Peyer's patch (tissue), 4 donors: ENCODE results near the gene LDLRAP1. TPM values are rescaled to one million over a fixed set of nuclear protein-coding genes. Genes with fewer than 3 reads are reported as not detected.

Experiments
- DNase-seq, 3 donors: peaks; one replicate each; pipeline ENCODE4 v3.0.0-alpha.2; 2017 to 2019
- H3K27ac ChIP-seq, 4 donors: fragments of 200-600 bp; sonication (generic); one replicate each; pipeline ENCODE4 v1.5.1; 2016 to 2019
- H3K27me3 ChIP-seq, 2 donors: fragments of 200-600 bp; sonication (generic); one replicate each; pipeline ENCODE4 v1.5.1; 2019
- H3K36me3 ChIP-seq, 3 donors: fragments of 200-600 bp; sonication (generic); one replicate each; pipeline ENCODE4 v1.5.1; 2016 to 2019
- H3K4me1 ChIP-seq, 4 donors: fragments of 200-600 bp; sonication (generic); one replicate each; pipeline ENCODE4 v1.5.1; 2016 to 2019
- H3K4me3 ChIP-seq, 4 donors: fragments of 200-600 bp; sonication (generic); 1 replicate in 3 of 4; 2 replicates in 1 of 4; pipeline ENCODE4 v1.5.1; 2016 to 2019; ENCODE audit warnings: mild to moderate bottlenecking in 1 of 4
- H3K9me3 ChIP-seq, 4 donors: fragments of 200-600 bp; sonication (generic); one replicate each; pipeline ENCODE4 v1.5.1; 2016 to 2019; ENCODE audit warnings: mild to moderate bottlenecking in 1 of 4
- POLR2A ChIP-seq, 2 donors: fragments of 450-650 bp; IDR thresholded peaks; one replicate each; pipeline ENCODE4 v1.5.1; 2017; ENCODE audit warnings: antibody characterized with exemption in 2 of 2, mild to moderate bottlenecking in 2 of 2, moderate library complexity in 2 of 2
- total RNA-seq, 4 donors: library from RNA; depleted of rRNA; stranded (reverse); fragments of >200 nt; gene quantifications; one replicate each; pipeline ENCODE4 v1.1.0, GENCODE V29; 2016
- TF ChIP-seq, protein P1 (sequence below), 6 experiments: fragments of 450-650 bp in 4 of 6; fragments of 200-600 bp in 2 of 6; sonication (generic) in 1 of 6; IDR thresholded peaks; one replicate each; pipeline ENCODE4 v1.5.1; 2017 to 2019; ENCODE audit warnings: antibody characterized with exemption in 6 of 6, mild to moderate bottlenecking in 3 of 6, moderate library complexity in 1 of 6

The LDLRAP1 gene
- total RNA-seq, 4 donors from 2014 or later: 20.1 to 24.5 (median 22.7) TPM

- no peaks in the 10 kb centered on the region for H3K36me3 ChIP-seq
- H3K4me3 ChIP-seq: no peak overlapping the region
- H3K27ac ChIP-seq: no peak overlapping the region
- no peak for TF ChIP-seq POLR2A (IDR thresholded peaks at IDR 0.05)
- TF ChIP-seq, protein P1, sequence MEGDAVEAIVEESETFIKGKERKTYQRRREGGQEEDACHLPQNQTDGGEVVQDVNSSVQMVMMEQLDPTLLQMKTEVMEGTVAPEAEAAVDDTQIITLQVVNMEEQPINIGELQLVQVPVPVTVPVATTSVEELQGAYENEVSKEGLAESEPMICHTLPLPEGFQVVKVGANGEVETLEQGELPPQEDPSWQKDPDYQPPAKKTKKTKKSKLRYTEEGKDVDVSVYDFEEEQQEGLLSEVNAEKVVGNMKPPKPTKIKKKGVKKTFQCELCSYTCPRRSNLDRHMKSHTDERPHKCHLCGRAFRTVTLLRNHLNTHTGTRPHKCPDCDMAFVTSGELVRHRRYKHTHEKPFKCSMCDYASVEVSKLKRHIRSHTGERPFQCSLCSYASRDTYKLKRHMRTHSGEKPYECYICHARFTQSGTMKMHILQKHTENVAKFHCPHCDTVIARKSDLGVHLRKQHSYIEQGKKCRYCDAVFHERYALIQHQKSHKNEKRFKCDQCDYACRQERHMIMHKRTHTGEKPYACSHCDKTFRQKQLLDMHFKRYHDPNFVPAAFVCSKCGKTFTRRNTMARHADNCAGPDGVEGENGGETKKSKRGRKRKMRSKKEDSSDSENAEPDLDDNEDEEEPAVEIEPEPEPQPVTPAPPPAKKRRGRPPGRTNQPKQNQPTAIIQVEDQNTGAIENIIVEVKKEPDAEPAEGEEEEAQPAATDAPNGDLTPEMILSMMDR (IDR thresholded peaks at IDR 0.05): no peak
- no peaks in the 10 kb centered on the region for H3K4me1 ChIP-seq
- DNase-seq: no peak
- H3K27me3 ChIP-seq: no peaks in the 10 kb centered on the region
- no peaks in the 10 kb centered on the region for H3K9me3 ChIP-seq
These were observed 36.2 kb downstream of the LDLRAP1 start for GRCh38 chr1:25579292-25580252.

DNA sequence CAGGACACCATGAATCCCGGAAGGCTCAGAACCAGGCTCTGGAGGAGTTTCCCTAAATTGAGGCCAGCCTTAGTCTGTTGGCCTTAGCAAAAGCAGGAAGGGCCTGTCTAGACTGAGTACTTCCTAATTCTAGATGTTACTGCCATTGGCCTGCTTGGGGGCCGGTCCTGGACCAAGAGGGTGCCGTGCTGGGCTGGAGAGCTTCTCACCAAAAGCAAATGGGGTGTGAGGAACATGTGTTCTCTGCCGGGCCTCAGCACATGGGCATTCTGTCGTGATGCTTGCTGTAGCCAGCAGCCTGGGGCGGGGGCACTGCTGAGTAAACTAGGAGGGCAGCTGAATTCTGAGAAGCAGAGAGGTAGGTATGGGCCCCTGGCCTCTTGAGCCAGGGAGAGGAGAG lies 37.5 kb downstream of the LDLRAP1 start:
- H3K4me3 ChIP-seq: no peak overlapping the region
- no peaks in the 10 kb centered on the region for H3K27me3 ChIP-seq
- no peaks in the 10 kb centered on the region for H3K36me3 ChIP-seq
- TF ChIP-seq POLR2A (IDR thresholded peaks at IDR 0.05): no peak
- TF ChIP-seq, protein P1 (IDR thresholded peaks at IDR 0.05): no peak
- H3K27ac ChIP-seq: no peak overlapping the region
- DNase-seq: no peak
- H3K9me3 ChIP-seq: no peaks in the 10 kb centered on the region
- H3K4me1 ChIP-seq: no peaks in the 10 kb centered on the region

GRCh38 chr1:25581764-25582163 lies 38.4 kb downstream of the LDLRAP1 start:
- DNase-seq: no peak
- Histone ChIP-seq H3K4me1 (no peaks in the 10 kb centered on the region), H3K27ac (no peak overlapping the region), H3K9me3 (no peaks in the 10 kb centered on the region), H3K36me3 (no peaks in the 10 kb centered on the region), H3K27me3 (no peaks in the 10 kb centered on the region), H3K4me3 (no peak overlapping the region)
- TF ChIP-seq POLR2A (IDR thresholded peaks at IDR 0.05): no peak
- TF ChIP-seq, protein P1 (IDR thresholded peaks at IDR 0.05): no peak

GRCh38 chr1:25583519-25584370 lies 40.3 kb downstream of the LDLRAP1 start:
- Histone ChIP-seq H3K4me3 (no peak overlapping the region), H3K36me3 (no peaks in the 10 kb centered on the region), H3K27ac (no peak overlapping the region), H3K4me1 (no peaks in the 10 kb centered on the region), H3K9me3 (no peaks in the 10 kb centered on the region), H3K27me3 (no peaks in the 10 kb centered on the region)
- TF ChIP-seq POLR2A (IDR thresholded peaks at IDR 0.05): no peak
- TF ChIP-seq, protein P1 (IDR thresholded peaks at IDR 0.05): no peak
- DNase-seq: no peak

GRCh38 chr1:25586181-25586588 lies 42.8 kb downstream of the LDLRAP1 start:
- Histone ChIP-seq H3K9me3 (no peaks in the 10 kb centered on the region), H3K4me1 (no peaks in the 10 kb centered on the region), H3K4me3 (no peak overlapping the region), H3K36me3 (no peaks in the 10 kb centered on the region), H3K27me3 (no peaks in the 10 kb centered on the region), H3K27ac (no peak overlapping the region)
- no peak for TF ChIP-seq POLR2A (IDR thresholded peaks at IDR 0.05)
- TF ChIP-seq, protein P1 (IDR thresholded peaks at IDR 0.05): no peak
- DNase-seq: no peak
